PC-9 (cell line): ENCODE results near the gene PPP1CC.

Experiments used
- CTCF ChIP-seq: fragments of 200-600 bp; sonication (generic); conservative IDR thresholded peaks from 2 replicates; pipeline ENCODE4 v1.6.1; 2017; ENCODE audit warnings: mixed run types, antibody characterized with exemption, mild to moderate bottlenecking, moderate library complexity
- EZH2 ChIP-seq: fragments of 200-600 bp; sonication (generic); IDR thresholded peaks from 2 replicates; pipeline ENCODE4 v1.8.0; 2017; ENCODE audit warnings: antibody characterized with exemption, low read depth

GRCh38 chr12:110726708-110727369 lies 15.9 kb downstream of the PPP1CC start:
- TF ChIP-seq EZH2 (no peak), CTCF (no peak)
